HL-60 (cell line): ENCODE data around the gene DPH2.
A peak's percentile ranks its signal among the peaks of the same experiment; 100 is the strongest.

Experiments
- CTCF ChIP-seq: IDR thresholded peaks from one replicate; pipeline ENCODE4 v1.5.1; 2011; ENCODE audit warnings: low read length, control low read depth, inconsistent platforms; ENCODE audit not compliant: insufficient read depth
- GABPA ChIP-seq: IDR thresholded peaks from 2 replicates; pipeline ENCODE4 v1.6.1; 2012; ENCODE audit warnings: low read depth
- POLR2AphosphoS5 ChIP-seq: IDR thresholded peaks from 2 replicates; pipeline ENCODE4 v1.6.1; 2012; ENCODE audit warnings: low read depth
- REST ChIP-seq: IDR thresholded peaks from 2 replicates; pipeline ENCODE4 v1.6.1; 2012; ENCODE audit warnings: low read depth; ENCODE audit not compliant: insufficient replicate concordance
- SPI1 ChIP-seq: IDR thresholded peaks from 2 replicates; pipeline ENCODE4 v1.6.1; 2012; ENCODE audit warnings: low read depth, mild to moderate bottlenecking, borderline replicate concordance

- TF ChIP-seq CTCF = peak; percentile 11
- no peak for TF ChIP-seq POLR2AphosphoS5
- no peak for TF ChIP-seq GABPA
- TF ChIP-seq REST = no peak
- no peak for TF ChIP-seq SPI1
Observed at GRCh38 chr1:43994794-43995790, 25.3 kb downstream of the DPH2 start.
